Hepatic stellate cell (primary cell): ENCODE data around the gene TMEM178B.

ENCODE experiments used
- DNase-seq: peaks from one replicate; pipeline ENCODE4 v3.0.0; 2011; ENCODE audit warnings: low spot score

TMEM178B gene

DNA sequence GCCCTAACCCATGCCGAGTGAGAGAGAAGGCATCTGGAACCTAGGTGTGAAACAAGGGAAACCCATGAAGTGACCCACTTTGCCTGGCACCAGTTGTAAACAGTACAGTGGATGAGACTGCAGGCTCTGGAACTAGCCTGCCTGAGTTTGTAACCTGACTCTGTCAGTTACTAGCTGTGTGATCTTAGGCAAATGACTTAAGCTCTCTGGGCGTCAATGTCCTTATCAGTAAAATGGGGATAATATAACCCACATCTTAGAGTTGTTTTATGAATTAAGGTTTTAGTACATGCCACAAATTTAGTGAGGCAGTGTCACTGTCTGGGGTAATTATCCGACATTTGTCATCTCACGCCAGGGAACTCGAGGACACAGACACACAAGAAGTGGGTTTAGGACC is 394.5 kb downstream of the TMEM178B start:
- no peak for DNase-seq

DNA sequence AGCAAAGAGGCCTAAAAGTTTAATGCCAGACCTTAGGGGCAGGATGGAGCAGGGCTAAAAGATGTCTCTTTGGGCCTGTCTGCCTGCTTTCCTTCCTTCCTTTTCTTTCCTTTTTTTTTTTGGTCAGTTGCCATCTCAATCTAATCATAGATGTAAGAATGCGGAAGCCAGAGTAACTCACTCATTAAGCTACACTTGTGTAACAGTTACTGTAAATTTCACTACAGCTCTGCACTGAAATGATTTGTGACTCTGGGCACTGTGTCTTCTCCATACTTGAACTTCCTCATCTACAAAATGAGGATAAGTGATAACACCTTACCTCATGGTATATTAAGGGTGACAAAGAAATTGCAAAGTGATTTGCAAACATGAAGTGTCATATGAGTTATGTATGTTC is 401.8 kb downstream of the TMEM178B start:
- DNase-seq = no peak

GRCh38 chr7:141477865-141478264 is 404.0 kb downstream of the TMEM178B start:
- DNase-seq = no peak

DNA sequence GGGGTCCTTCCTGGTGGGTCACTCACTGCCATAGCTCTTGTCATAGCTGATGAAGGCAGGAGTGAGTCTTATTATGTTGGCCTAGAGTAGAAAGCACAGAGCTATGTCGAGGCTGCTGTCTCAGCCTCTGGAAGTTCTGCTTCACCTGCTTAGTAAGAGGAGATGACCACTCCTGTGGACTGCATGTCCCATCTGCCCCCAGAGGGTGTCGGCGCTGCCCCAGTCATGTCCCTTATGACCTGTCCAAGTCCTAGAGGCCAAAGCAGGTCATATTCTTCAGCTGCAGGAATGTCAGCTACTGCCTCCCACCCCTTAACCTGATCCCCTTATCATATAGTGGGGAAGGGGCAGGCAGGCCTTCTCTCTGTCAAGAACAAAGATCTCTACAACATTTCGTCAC is 405.0 kb downstream of the TMEM178B start:
- DNase-seq = no peak

DNA sequence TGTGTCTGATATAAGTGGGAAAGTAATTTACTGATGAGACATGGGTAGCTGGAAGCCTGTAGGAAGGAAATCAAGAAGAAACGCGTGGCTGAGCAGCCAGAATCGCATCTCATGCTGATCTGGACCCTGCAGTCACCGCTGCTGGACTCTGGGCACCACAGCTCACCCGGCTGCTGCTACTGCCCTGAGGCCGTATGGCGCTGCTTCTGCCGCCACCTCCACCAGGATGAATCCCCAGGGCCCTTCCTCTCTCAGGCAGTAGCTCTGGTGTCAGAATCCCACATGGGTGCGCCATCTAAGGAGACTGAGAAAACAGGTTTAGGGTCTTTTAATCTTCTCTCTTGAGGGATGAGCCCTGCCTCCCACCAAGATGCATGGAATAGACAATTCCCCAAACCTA is 407.1 kb downstream of the TMEM178B start:
- no peak for DNase-seq

GRCh38 chr7:141481971-141482370 is 408.1 kb downstream of the TMEM178B start:
- DNase-seq = no peak

GRCh38 chr7:141483044-141483443 is 409.2 kb downstream of the TMEM178B start:
- DNase-seq = no peak

DNA sequence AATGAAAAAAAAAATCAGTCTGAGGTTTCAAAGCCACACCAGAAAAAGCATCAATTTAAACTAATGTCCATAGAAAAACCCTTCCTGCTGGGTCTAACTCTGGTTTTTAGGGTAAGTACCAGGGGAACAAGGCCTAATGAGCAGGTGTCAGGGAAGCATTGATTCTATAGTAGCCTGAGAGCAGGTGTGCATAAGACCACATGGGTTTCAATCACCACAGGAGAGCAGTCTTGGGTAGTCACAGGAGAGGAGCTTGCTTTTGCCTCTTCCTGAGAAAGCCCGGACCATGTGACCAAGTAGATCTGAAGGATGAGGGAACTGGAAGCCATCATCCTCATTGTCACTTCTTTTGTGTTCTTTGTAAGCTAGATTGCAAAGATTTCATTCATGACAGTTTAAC is 411.0 kb downstream of the TMEM178B start:
- no peak for DNase-seq

GRCh38 chr7:141486959-141487358 is 413.1 kb downstream of the TMEM178B start:
- DNase-seq = no peak

DNA sequence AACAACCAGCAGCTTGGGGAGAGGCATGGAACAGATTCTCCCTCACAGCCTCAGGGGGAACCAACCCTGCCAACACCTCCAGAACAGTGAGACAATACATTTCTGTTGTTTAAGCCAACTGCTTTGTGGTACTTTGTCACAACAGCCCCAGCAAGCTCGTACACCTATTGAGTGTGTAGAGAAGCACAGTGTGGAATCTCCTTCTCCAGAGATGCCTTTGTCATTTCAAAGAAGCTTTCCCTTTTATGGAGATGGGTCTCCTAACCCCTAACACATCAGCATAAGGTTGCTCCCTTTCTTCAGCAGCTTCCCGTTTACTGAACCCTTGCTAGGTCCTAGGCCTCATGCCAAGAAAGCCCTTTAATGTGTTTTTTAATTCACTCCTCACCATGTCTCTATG is 416.6 kb downstream of the TMEM178B start:
- DNase-seq = no peak

- DNase-seq = no peak
Observed at GRCh38 chr7:141495057-141495456, 421.2 kb downstream of the TMEM178B start.

DNA sequence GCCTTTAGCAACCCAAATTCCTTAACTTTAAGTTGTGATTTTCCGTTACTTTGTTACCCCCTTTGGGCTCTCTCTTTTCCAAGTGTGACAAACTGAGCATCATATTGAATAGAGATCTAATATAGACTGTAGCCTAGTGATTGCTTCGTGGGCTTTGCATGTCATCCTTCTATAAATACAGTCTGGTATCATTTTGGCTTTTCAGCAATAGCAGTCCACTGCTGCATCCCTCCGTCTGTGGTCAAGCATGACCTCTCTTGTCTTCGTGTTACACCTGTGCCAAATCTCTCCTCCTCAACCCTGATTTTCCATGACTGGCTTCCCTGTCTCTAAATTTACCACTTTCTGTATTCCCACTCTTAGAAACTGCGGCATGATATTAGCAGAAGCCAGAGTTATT is 423.5 kb downstream of the TMEM178B start:
- DNase-seq = no peak

GRCh38 chr7:141500608-141501007 is 426.7 kb downstream of the TMEM178B start:
- DNase-seq = no peak

DNA sequence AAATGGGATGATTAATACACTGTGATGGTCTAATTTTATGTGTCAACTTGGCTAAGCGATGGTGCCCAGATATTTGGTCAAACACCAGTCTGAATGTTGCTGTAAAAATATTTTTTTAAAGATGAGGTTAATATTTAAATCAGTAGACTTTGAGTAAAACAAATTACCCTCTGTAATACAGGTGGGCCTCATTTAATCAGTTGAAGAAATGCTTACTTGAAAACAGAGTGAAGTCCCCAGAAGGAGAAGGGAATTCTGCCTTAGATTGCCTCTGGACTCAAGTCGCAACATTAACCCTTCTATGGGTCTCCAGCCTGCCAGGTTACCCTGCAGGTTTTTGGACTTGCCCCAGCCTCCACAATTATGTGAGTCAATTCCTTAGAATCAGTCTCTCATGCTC is 427.6 kb downstream of the TMEM178B start:
- DNase-seq = no peak

DNA sequence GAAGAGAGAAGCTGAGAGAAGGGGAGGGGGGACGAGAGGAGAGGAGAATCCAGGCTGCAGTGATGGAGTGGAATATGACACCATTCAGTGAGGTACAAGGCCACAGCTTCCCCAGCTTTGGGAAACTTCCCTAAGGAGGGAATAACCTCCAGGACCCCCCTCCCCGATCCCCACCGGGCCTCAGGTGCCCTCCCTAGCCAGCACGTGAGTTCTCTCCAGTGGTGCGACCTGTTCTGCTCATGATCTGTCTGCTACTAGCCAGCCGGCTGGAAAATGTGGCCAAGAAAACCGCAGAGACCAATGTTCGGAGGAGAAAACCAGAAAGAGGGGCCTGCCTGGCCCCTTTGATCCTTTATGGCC is 437.4 kb downstream of the TMEM178B start:
- no peak for DNase-seq

GRCh38 chr7:141511676-141512396 is 438.0 kb downstream of the TMEM178B start:
- DNase-seq = no peak

- DNase-seq = no peak
Observed at GRCh38 chr7:141512597-141512996, 438.7 kb downstream of the TMEM178B start.

DNA sequence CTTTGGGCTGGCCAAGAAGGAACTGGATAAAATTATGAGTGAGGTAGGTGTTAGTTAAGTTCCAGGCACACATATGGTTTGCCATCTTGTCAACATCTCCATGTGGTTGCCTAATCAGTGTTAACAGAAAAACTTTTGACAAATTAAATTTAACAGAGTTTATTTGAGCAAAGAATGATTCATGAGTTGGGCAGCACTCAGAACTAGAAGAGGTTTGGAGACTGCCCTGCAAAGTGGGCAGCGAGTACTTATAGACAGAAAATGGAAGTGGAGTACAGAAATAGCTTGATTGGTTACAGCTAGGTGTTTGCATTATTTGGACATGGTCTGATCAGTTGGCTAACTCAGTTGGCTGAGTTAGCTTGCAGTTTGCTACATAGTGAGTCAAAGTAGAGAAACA is 439.9 kb downstream of the TMEM178B start:
- DNase-seq = no peak

DNA sequence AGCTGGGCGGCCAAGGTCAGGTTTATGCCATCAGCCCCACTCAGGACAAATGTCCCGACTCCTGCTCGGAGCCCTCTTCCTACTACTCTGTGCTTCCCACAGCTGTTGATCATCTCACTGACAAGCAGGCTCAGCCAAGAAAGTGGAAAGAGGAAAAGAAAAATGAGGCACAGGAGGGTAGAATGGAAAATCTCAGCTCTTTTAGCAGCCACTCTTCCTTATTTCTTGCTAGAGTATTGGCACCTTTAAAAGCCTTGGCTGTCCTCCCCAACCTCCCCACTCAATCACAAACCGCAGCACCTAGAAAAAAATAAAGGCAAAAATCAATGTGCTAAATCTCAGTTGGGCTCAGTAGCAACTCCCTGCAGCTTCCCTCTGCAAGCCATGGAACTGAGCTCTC is 442.1 kb downstream of the TMEM178B start:
- no peak for DNase-seq

- DNase-seq = no peak
Observed at GRCh38 chr7:141519623-141520022, 445.8 kb downstream of the TMEM178B start.

DNA sequence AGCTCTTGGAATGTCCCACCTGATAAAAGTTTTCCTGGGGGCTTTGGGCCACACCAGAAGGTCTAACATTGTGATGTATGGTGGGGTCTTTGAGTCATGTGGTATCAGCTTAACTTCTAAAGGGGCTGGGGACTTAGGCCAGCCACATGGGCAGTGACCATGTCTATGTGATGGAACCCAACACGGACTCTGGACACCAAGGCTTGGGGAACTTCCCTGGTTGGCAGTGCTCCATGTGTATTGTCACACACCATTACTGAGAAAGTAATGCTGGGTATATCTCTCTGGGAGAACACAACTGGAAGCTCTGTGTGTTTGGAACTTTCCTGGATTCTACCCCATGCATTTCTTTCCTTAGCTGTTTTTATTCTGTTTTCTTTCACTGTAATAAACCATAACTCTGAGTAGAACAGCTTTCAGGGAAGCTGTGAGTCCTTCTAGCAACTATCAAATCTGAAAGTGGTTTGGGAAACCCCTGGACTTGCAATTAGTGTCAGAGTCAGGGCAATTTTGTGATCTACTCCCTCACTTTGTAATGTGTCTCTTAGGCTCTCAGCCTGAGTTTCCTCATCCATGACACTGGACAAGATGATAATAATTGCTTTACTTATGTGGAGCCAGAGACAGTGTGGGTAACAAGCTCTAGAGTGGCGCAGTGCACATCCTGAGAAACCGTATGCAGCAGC is 448.9 kb downstream of the TMEM178B start:
- no peak for DNase-seq

DNA sequence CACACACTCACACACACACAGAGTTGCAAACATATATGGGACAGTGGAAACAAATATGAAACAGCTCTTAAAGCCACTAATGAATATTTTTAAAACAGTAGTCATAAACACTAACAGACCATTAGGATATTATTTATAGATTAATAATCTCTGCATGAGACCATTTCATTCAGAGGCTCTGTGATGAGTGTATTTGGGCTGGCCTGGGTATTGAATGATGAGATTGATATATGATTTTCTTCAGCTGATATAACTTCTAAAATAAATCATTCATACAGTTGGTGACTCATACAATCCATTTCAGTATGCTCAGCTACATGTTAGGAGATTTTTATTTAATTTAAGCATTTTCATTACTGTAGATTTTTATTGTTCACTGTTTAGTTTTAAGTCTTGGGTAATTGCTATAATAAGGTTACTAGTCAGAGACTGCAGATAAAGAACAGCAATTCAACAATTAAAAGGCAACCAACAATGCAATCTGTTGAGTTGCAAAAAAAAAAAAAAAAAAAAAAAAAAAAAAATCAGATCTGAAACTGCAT is 452.2 kb downstream of the TMEM178B start:
- no peak for DNase-seq

DNA sequence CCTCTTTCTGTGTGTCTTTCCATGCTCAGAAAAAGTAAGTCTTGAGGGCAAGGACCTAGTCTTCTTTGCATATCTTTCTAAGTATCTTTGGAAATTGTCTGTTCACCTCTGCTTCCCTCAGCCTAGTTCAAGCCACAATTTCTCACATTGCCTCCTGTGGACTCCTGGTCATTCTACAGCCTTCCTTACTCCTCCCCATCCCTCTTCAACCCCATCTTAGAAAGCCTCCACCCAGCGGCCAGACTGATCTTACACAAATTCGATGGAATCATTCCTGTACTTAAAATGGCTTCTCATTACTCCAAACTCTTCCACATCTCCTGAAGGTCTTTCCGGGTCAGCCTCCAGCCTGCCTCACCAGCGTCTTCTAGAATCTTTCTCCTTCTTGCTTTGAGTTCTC is 453.2 kb downstream of the TMEM178B start:
- no peak for DNase-seq

GRCh38 chr7:141528399-141528798 is 454.5 kb downstream of the TMEM178B start:
- no peak for DNase-seq
